Naive thymus-derived CD4-positive, alpha-beta T cell (primary cell): Measurements from ENCODE around the gene ITK. TPM values are rescaled to one million over a fixed set of nuclear protein-coding genes. Genes with fewer than 3 reads are reported as not detected.

Experiments
- ATAC-seq: fragments of 150-1000 bp; cut with Tn5 transposase; 2 replicates; pipeline ENCODE4 v1.10.0; 2021; ENCODE audit warnings: mild to moderate bottlenecking, moderate library complexity
- CTCF ChIA-PET: fragments of 350-600 bp; sonication (Branson Sonifier 250); formaldehyde crosslinking; loops from one replicate; lab custom pipeline; 2021; ENCODE audit warnings: antibody characterized with exemption; lab: Charles Lee
- POLR2A ChIA-PET: fragments of 350-600 bp; sonication (Branson Sonifier 250); formaldehyde crosslinking; loops from one replicate; lab custom pipeline; 2021; ENCODE audit warnings: antibody characterized with exemption, inconsistent platforms; lab: Charles Lee
- DNase-seq, 9 donors: peaks; one replicate each; pipeline versions ENCODE4 v3.0.0 to v3.0.0-alpha.2; 2020 to 2022; ENCODE audit warnings: mixed read lengths in 1 of 9
- H3K27ac ChIP-seq: one replicate; pipeline ENCODE4 v1.7.0; 2013; ENCODE audit warnings: mild to moderate bottlenecking, low read depth, low read length, moderate library complexity
- H3K27me3 ChIP-seq, 2 donors: one replicate each; pipeline ENCODE4 v1.7.0; 2013; ENCODE audit warnings: low read length in 2 of 2, mild to moderate bottlenecking in 2 of 2, moderate library complexity in 2 of 2; ENCODE audit not compliant: control insufficient read depth in 2 of 2, insufficient read depth in 2 of 2
- H3K36me3 ChIP-seq, 3 experiments: 1 replicate in 2 of 3; 2 replicates in 1 of 3; pipeline ENCODE4 v1.7.0; 2013; ENCODE audit warnings: low read length in 3 of 3, mild to moderate bottlenecking in 3 of 3, moderate library complexity in 1 of 3; ENCODE audit not compliant: insufficient read depth in 3 of 3, control insufficient read depth in 2 of 3
- H3K4me1 ChIP-seq, 2 donors: one replicate each; pipeline ENCODE4 v1.7.0; 2013; ENCODE audit warnings: low read length in 2 of 2, mild to moderate bottlenecking in 2 of 2, moderate library complexity in 1 of 2; ENCODE audit not compliant: control insufficient read depth in 2 of 2, insufficient read depth in 2 of 2
- H3K4me3 ChIP-seq: 2 replicates; pipeline ENCODE4 v1.7.0; 2013; ENCODE audit warnings: mild to moderate bottlenecking, low read length
- H3K9me3 ChIP-seq, 3 experiments: 1 replicate in 2 of 3; 2 replicates in 1 of 3; pipeline ENCODE4 v1.7.0; 2013; ENCODE audit warnings: low read length in 3 of 3; ENCODE audit not compliant: control insufficient read depth in 2 of 3
- H3K27ac Mint-ChIP-seq, 9 donors: one replicate each; pipeline ENCODE4 v1.8.0; 2020 to 2022; ENCODE audit warnings: mixed read lengths in 9 of 9, mild to moderate bottlenecking in 8 of 9, moderate library complexity in 5 of 9, inconsistent platforms in 2 of 9
- H3K27me3 Mint-ChIP-seq, 5 donors: one replicate each; pipeline ENCODE4 v1.8.0; 2021 to 2022; ENCODE audit warnings: mixed read lengths in 5 of 5, mild to moderate bottlenecking in 1 of 5
- H3K36me3 Mint-ChIP-seq, 5 donors: one replicate each; pipeline ENCODE4 v1.8.0; 2020 to 2022; ENCODE audit warnings: mixed read lengths in 5 of 5, mild to moderate bottlenecking in 3 of 5, inconsistent platforms in 1 of 5
- H3K4me1 Mint-ChIP-seq, 7 donors: one replicate each; pipeline ENCODE4 v1.8.0; 2020 to 2022; ENCODE audit warnings: mixed read lengths in 7 of 7, mild to moderate bottlenecking in 3 of 7, inconsistent platforms in 1 of 7
- H3K4me3 Mint-ChIP-seq, 10 donors: one replicate each; pipeline ENCODE4 v1.8.0; 2020 to 2022; ENCODE audit warnings: mild to moderate bottlenecking in 10 of 10, mixed read lengths in 10 of 10, moderate library complexity in 6 of 10, inconsistent platforms in 2 of 10
- H3K9me3 Mint-ChIP-seq, 11 donors: one replicate each; pipeline ENCODE4 v1.8.0; 2020 to 2022; ENCODE audit warnings: mixed read lengths in 11 of 11, mild to moderate bottlenecking in 4 of 11, inconsistent platforms in 1 of 11, moderate library complexity in 1 of 11
- intact Hi-C, 2 donors: fragments of 100-400 bp; cut with micrococcal nuclease; formaldehyde crosslinking; loops; one replicate each; pipeline ENCODE4 v1.15.1; 2023
- polyA plus RNA-seq, 2 donors: library from polyadenylated mRNA; unstranded; fragments of 300-500 nt; fragmentation: Illumina TruSeq; gene quantifications; one replicate each; pipeline ENCODE4 v1.2.3, GENCODE V29; 2021
- total RNA-seq, 6 experiments: library from RNA in 5 of 6; stranded (reverse) in 5 of 6; gene quantifications; 1 replicate in 5 of 6; 2 replicates in 1 of 6; pipeline ENCODE4 v1.2.3 and lab custom pipeline; 2021 to 2026

The ITK gene
- total and polyA plus RNA-seq, 7 experiments from 2014 or later = 183 to 481 (median 294) TPM

GRCh38 chr5:157245476-157245875, 64.8 kb downstream of the ITK start:
- Histone ChIP-seq H3K27ac (peak overlapping the region; percentile 36), H3K4me3 (no peak overlapping the region)

GRCh38 chr5:157245886-157246285, 65.2 kb downstream of the ITK start:
- peak overlapping the region in 5 of 10 donors; percentile 23 to 75 (median 27) for H3K4me3 Mint-ChIP-seq
- DNase-seq (no peak), ATAC-seq (no peak)
- no peaks in the 10 kb centered on the region for H3K9me3 Mint-ChIP-seq
- Histone ChIP-seq H3K9me3 (no peaks in the 10 kb centered on the region), H3K4me3 (no peak overlapping the region), H3K4me1 (peaks cover 49 to 71% of the 10 kb centered on the region in 2 donors), H3K36me3 (peaks cover 77 to 90% (median 81%) of the 10 kb centered on the region in 3 experiments), H3K27ac (peak overlapping the region; percentile 36), H3K27me3 (no peaks in the 10 kb centered on the region)
- peak overlapping the region; percentile 63 to 98 (median 86) for H3K27ac Mint-ChIP-seq
- H3K36me3 Mint-ChIP-seq = peaks cover 34 to 87% (median 84%) of the 10 kb centered on the region in 5 donors
- peaks cover 45 to 89% (median 83%) of the 10 kb centered on the region in 7 donors for H3K4me1 Mint-ChIP-seq
- ChIA-PET CTCF (interaction anchor here (1.3 kb wide), 1 partner anchor 97 kb away, joined by 5 read pairs; no protein-coding TSS in a partner anchor), POLR2A (interaction anchor here (0.6 to 14.8 kb wide), 7 partner anchors 9 to 103 kb away, joined by 3 to 200 read pairs (median 4); partner anchors contain the start of genes CYFIP2 and MED7)
- intact Hi-C loops = no loop called here
- H3K27me3 Mint-ChIP-seq = no peaks in the 10 kb centered on the region

More at GRCh38 chr5:157245476-157245875, 64.8 kb downstream of the ITK start:
- ChIA-PET POLR2A (interaction anchor here (0.8 to 14.8 kb wide), 5 partner anchors 9 to 103 kb away, joined by 3 to 200 read pairs (median 4); partner anchors contain the start of genes CYFIP2 and MED7), CTCF (interaction anchor here (0.7 kb wide), 1 partner anchor 29 kb away, joined by 3 read pairs; no protein-coding TSS in a partner anchor)
- no peaks in the 10 kb centered on the region for H3K9me3 ChIP-seq
- H3K36me3 ChIP-seq = peaks cover 76 to 90% (median 78%) of the 10 kb centered on the region in 3 experiments
- Mint-ChIP-seq H3K36me3 (peaks cover 36 to 87% (median 84%) of the 10 kb centered on the region in 5 donors), H3K9me3 (no peaks in the 10 kb centered on the region), H3K4me3 (peak overlapping the region in 3 of 10 donors; percentile 23 to 75 (median 27)), H3K4me1 (peaks cover 41 to 87% (median 81%) of the 10 kb centered on the region in 7 donors), H3K27me3 (no peaks in the 10 kb centered on the region), H3K27ac (peak overlapping the region; percentile 63 to 98 (median 86))
- H3K27me3 ChIP-seq = no peaks in the 10 kb centered on the region
- peaks cover 45 to 67% of the 10 kb centered on the region in 2 donors for H3K4me1 ChIP-seq
- intact Hi-C loops = no loop called here
- no peak for ATAC-seq
- no peak for DNase-seq

GRCh38 chr5:157247267-157247666, 66.6 kb downstream of the ITK start:
- peaks cover 34 to 87% (median 84%) of the 10 kb centered on the region in 5 donors for H3K36me3 Mint-ChIP-seq
- H3K27me3 Mint-ChIP-seq = no peaks in the 10 kb centered on the region
- ChIA-PET POLR2A (interaction anchor here (1.0 to 14.8 kb wide), 6 partner anchors 10 to 104 kb away, joined by 3 to 200 read pairs (median 20); partner anchors contain the start of genes CYFIP2 and MED7), CTCF (interaction anchor here (1.3 kb wide), 1 partner anchor 98 kb away, joined by 5 read pairs; no protein-coding TSS in a partner anchor)
- H3K4me3 Mint-ChIP-seq = peak overlapping the region in 9 of 10 donors; percentile 22 to 75 (median 53)
- no peak for ATAC-seq
- peaks cover 50 to 94% (median 87%) of the 10 kb centered on the region in 7 donors for H3K4me1 Mint-ChIP-seq
- no peak overlapping the region for H3K4me3 ChIP-seq
- H3K9me3 ChIP-seq = no peaks in the 10 kb centered on the region
- intact Hi-C loops = no loop called here
- peaks cover 63 to 80% of the 10 kb centered on the region in 2 donors for H3K4me1 ChIP-seq
- H3K27ac ChIP-seq = peak overlapping the region; percentile 41
- peak overlapping the region; percentile 77 to 98 (median 89) for H3K27ac Mint-ChIP-seq
- DNase-seq = no peak
- H3K27me3 ChIP-seq = no peaks in the 10 kb centered on the region
- H3K36me3 ChIP-seq = peaks cover 77 to 84% (median 83%) of the 10 kb centered on the region in 3 experiments
- no peaks in the 10 kb centered on the region for H3K9me3 Mint-ChIP-seq

GRCh38 chr5:157248821-157249470, 68.3 kb downstream of the ITK start:
- H3K27me3 ChIP-seq = no peaks in the 10 kb centered on the region
- H3K27ac ChIP-seq = peak overlapping the region; percentile 66
- H3K4me1 ChIP-seq = peaks cover 80 to 86% of the 10 kb centered on the region in 2 donors
- Mint-ChIP-seq H3K4me3 (peak overlapping the region; percentile 43 to 76 (median 70)), H3K4me1 (peaks cover 63 to 95% (median 91%) of the 10 kb centered on the region in 7 donors), H3K36me3 (peaks cover 34 to 87% (median 84%) of the 10 kb centered on the region in 5 donors), H3K27me3 (no peaks in the 10 kb centered on the region), H3K27ac (peak overlapping the region; percentile 86 to 98 (median 92)), H3K9me3 (no peaks in the 10 kb centered on the region)
- DNase-seq (peak in 6 of 9 donors; percentile 56 to 75 (median 70)), ATAC-seq (peak; percentile 43)
- intact Hi-C loops = loop anchor here (1.0 to 2.0 kb wide), 6 partner anchors 10 to 100 kb away; no protein-coding TSS in a partner anchor
- H3K4me3 ChIP-seq = peak overlapping the region; percentile 7
- peaks cover 72 to 80% (median 74%) of the 10 kb centered on the region in 3 experiments for H3K36me3 ChIP-seq
- POLR2A ChIA-PET = interaction anchor here (0.6 to 14.8 kb wide), 23 partner anchors 10 to 106 kb away, joined by 3 to 200 read pairs (median 4); partner anchors contain the start of genes CYFIP2, ITK and MED7
- CTCF ChIA-PET = interaction anchor here (0.6 to 2.3 kb wide), 15 partner anchors 9 to 100 kb away, joined by 3 to 12 read pairs (median 4); no protein-coding TSS in a partner anchor
- no peaks in the 10 kb centered on the region for H3K9me3 ChIP-seq

- H3K9me3 Mint-ChIP-seq = peaks cover 0 to 10% (median 0%) of the 10 kb centered on the region in 11 donors
- intact Hi-C loops = loop anchor here (1.0 to 10.0 kb wide), 15 partner anchors 10 to 228 kb away; partner anchors contain the start of gene ITK (in 2 of the 2)
- ATAC-seq (peak; percentile 90), DNase-seq (peak in 8 of 9 donors; percentile 60 to 88 (median 81))
- peaks cover 23 to 92% (median 79%) of the 10 kb centered on the region in 5 donors for H3K36me3 Mint-ChIP-seq
- peaks cover 69 to 100% (median 97%) of the 10 kb centered on the region in 7 donors for H3K4me1 Mint-ChIP-seq
- Histone ChIP-seq H3K9me3 (no peaks in the 10 kb centered on the region), H3K4me3 (peak overlapping the region; percentile 31), H3K27ac (peak overlapping the region; percentile 66), H3K27me3 (no peaks in the 10 kb centered on the region), H3K4me1 (peaks cover 96 to 99% of the 10 kb centered on the region in 2 donors), H3K36me3 (peaks cover 41 to 61% (median 44%) of the 10 kb centered on the region in 3 experiments)
- H3K27me3 Mint-ChIP-seq = no peaks in the 10 kb centered on the region
- ChIA-PET POLR2A (interaction anchor here (0.5 to 14.8 kb wide), 25 partner anchors 10 to 110 kb away, joined by 3 to 200 read pairs (median 6); partner anchors contain the start of genes CYFIP2, ITK and MED7), CTCF (interaction anchor here (0.7 to 2.8 kb wide), 23 partner anchors 13 to 110 kb away, joined by 3 to 25 read pairs (median 4); partner anchors contain the start of genes CYFIP2 and MED7)
- H3K4me3 Mint-ChIP-seq = peak overlapping the region; percentile 62 to 79 (median 72)
- peak overlapping the region; percentile 86 to 98 (median 96) for H3K27ac Mint-ChIP-seq
Observed at GRCh38 chr5:157252711-157253465, 72.2 kb downstream of the ITK start.
